ENCODE results near the gene PARD3B.

- no peak for TF ChIP-seq CTCF (conservative IDR thresholded peaks at IDR 0.05; ENCODE audit: low read depth, low read length)
- no peak for TF ChIP-seq EZH2 (IDR thresholded peaks at IDR 0.05; ENCODE audit: low read length, unreplicated experiment)
- TF ChIP-seq EZH2phosphoT487 (IDR thresholded peaks at IDR 0.05; ENCODE audit: borderline replicate concordance, low read length) = no peak
These were observed 979.4 kb downstream of the PARD3B start for GRCh38 chr2:205524656-205525055.

Measured in PC-3 (cell line).